ENCODE measurements around the gene SLC35B1.

DNA sequence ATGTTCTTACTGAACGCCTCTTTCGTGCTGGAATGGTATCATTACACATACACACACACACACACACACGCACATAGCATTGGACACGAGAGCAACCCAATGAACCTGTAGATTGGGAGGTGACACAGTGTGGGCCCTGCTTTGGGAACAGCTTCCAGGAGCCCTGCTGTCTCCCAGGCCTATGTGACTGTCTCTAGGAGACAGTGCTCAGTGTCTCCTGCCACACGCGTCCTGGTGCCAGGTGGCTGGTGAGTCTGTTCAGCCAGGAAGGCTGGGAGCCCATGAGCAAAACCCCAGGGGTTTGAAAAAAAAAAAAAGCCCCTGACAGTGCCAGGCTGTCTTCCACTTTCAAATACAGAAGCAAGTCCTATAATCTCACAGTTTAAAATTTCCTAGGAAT is 27.4 kb downstream of the SLC35B1 start:
- no peak for TF ChIP-seq BHLHE40 (IDR thresholded peaks at IDR 0.05; ENCODE audit: borderline replicate concordance in 1 of 2, low read depth in 2 of 2, low read length in 1 of 2)
- TF ChIP-seq ZNF384 (IDR thresholded peaks at IDR 0.05; ENCODE audit: borderline replicate concordance, low read depth, low read length) = no peak
- TF ChIP-seq, protein P1, sequence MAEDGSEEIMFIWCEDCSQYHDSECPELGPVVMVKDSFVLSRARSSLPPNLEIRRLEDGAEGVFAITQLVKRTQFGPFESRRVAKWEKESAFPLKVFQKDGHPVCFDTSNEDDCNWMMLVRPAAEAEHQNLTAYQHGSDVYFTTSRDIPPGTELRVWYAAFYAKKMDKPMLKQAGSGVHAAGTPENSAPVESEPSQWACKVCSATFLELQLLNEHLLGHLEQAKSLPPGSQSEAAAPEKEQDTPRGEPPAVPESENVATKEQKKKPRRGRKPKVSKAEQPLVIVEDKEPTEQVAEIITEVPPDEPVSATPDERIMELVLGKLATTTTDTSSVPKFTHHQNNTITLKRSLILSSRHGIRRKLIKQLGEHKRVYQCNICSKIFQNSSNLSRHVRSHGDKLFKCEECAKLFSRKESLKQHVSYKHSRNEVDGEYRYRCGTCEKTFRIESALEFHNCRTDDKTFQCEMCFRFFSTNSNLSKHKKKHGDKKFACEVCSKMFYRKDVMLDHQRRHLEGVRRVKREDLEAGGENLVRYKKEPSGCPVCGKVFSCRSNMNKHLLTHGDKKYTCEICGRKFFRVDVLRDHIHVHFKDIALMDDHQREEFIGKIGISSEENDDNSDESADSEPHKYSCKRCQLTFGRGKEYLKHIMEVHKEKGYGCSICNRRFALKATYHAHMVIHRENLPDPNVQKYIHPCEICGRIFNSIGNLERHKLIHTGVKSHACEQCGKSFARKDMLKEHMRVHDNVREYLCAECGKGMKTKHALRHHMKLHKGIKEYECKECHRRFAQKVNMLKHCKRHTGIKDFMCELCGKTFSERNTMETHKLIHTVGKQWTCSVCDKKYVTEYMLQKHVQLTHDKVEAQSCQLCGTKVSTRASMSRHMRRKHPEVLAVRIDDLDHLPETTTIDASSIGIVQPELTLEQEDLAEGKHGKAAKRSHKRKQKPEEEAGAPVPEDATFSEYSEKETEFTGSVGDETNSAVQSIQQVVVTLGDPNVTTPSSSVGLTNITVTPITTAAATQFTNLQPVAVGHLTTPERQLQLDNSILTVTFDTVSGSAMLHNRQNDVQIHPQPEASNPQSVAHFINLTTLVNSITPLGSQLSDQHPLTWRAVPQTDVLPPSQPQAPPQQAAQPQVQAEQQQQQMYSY (CRISPR knock-in tag; IDR thresholded peaks at IDR 0.05) = no peak
- TF ChIP-seq, protein P2, sequence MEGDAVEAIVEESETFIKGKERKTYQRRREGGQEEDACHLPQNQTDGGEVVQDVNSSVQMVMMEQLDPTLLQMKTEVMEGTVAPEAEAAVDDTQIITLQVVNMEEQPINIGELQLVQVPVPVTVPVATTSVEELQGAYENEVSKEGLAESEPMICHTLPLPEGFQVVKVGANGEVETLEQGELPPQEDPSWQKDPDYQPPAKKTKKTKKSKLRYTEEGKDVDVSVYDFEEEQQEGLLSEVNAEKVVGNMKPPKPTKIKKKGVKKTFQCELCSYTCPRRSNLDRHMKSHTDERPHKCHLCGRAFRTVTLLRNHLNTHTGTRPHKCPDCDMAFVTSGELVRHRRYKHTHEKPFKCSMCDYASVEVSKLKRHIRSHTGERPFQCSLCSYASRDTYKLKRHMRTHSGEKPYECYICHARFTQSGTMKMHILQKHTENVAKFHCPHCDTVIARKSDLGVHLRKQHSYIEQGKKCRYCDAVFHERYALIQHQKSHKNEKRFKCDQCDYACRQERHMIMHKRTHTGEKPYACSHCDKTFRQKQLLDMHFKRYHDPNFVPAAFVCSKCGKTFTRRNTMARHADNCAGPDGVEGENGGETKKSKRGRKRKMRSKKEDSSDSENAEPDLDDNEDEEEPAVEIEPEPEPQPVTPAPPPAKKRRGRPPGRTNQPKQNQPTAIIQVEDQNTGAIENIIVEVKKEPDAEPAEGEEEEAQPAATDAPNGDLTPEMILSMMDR (IDR thresholded peaks at IDR 0.05 in 2 of 3, conservative IDR thresholded peaks at IDR 0.05 in 1 of 3; ENCODE audit: control insufficient read depth in 2 of 3, extremely low read depth in 1 of 3, insufficient read depth in 1 of 3, low read depth in 3 of 3, low read length in 3 of 3) = no peak
- no peak for TF ChIP-seq SRF (IDR thresholded peaks at IDR 0.05; ENCODE audit: low read depth in 2 of 2, low read length in 2 of 2)
- no peak for TF ChIP-seq RAD51 (IDR thresholded peaks at IDR 0.05)
